Hepatocyte (in vitro differentiated cells): ENCODE data around the gene RNF34. TPM values are rescaled to one million over a fixed set of nuclear protein-coding genes. Genes with fewer than 3 reads are reported as not detected.
A peak's percentile ranks its signal among the peaks of the same experiment; 100 is the strongest.

Experiments used
- DNase-seq: peaks from one replicate; pipeline ENCODE4 v3.0.0-alpha.2; 2016; ENCODE audit warnings: low spot score
- H2AFZ ChIP-seq: fragments of 200-600 bp; sonication (generic); 2 replicates; pipeline ENCODE4 v1.6.0; 2016; ENCODE audit warnings: antibody characterized with exemption, mild to moderate bottlenecking
- H3K27ac ChIP-seq: fragments of 200-600 bp; sonication (generic); 2 replicates; pipeline ENCODE4 v1.5.1; 2016; ENCODE audit warnings: mild to moderate bottlenecking
- H3K27me3 ChIP-seq: fragments of 200-600 bp; sonication (generic); 2 replicates; pipeline ENCODE4 v1.6.1; 2016
- H3K36me3 ChIP-seq: fragments of 200-600 bp; sonication (generic); replicated peaks from 2 replicates; pipeline ENCODE4 v1.5.1; 2016; ENCODE audit warnings: low read depth; ENCODE audit not compliant: insufficient read depth
- H3K4me1 ChIP-seq: fragments of 200-600 bp; sonication (generic); 2 replicates; pipeline ENCODE4 v1.5.1; 2016; ENCODE audit warnings: mild to moderate bottlenecking, moderate library complexity; ENCODE audit not compliant: insufficient read depth
- H3K4me2 ChIP-seq: fragments of 200-600 bp; sonication (generic); 2 replicates; pipeline ENCODE4 v1.6.0; 2016
- H3K4me3 ChIP-seq: fragments of 200-600 bp; sonication (generic); 2 replicates; pipeline ENCODE4 v1.5.1; 2016; ENCODE audit warnings: mild to moderate bottlenecking
- H3K79me2 ChIP-seq: fragments of 200-600 bp; sonication (generic); 2 replicates; pipeline ENCODE4 v1.6.0; 2017; ENCODE audit warnings: mild to moderate bottlenecking
- H3K9me2 ChIP-seq: fragments of 200-600 bp; sonication (generic); replicated peaks from 2 replicates; pipeline ENCODE4 v1.6.0; 2017; ENCODE audit warnings: mild to moderate bottlenecking; ENCODE audit not compliant: insufficient read depth
- H3K9me3 ChIP-seq: fragments of 200-600 bp; sonication (generic); 2 replicates; pipeline ENCODE4 v1.5.1; 2016; ENCODE audit warnings: low read depth, mild to moderate bottlenecking
- H4K20me1 ChIP-seq: fragments of 200-600 bp; sonication (generic); 2 replicates; pipeline ENCODE4 v1.6.0; 2016; ENCODE audit warnings: mild to moderate bottlenecking; ENCODE audit not compliant: insufficient read depth, poor library complexity, severe bottlenecking
- CTCF ChIP-seq: fragments of 200-600 bp; sonication (generic); IDR thresholded peaks from 2 replicates; pipeline ENCODE4 v1.5.1; 2016; ENCODE audit warnings: antibody characterized with exemption, mild to moderate bottlenecking; ENCODE audit not compliant: poor library complexity
- EZH2 ChIP-seq: fragments of 200-600 bp; sonication (generic); IDR thresholded peaks from 2 replicates; pipeline ENCODE4 v1.6.1; 2016; ENCODE audit warnings: antibody characterized with exemption, mild to moderate bottlenecking, borderline replicate concordance
- EZH2phosphoT487 ChIP-seq: fragments of 200-600 bp; sonication (generic); IDR thresholded peaks from one replicate; pipeline ENCODE4 v1.6.1; 2018; ENCODE audit warnings: antibody characterized with exemption, mild to moderate bottlenecking, low read depth, moderate library complexity; ENCODE audit not compliant: unreplicated experiment, severe bottlenecking
- WGBS: methylation state at CpG from one replicate; pipeline ENCODE4 v1.1.6; 2016; ENCODE audit warnings: low lambda C conversion rate; ENCODE audit errors: missing lambda C conversion rate; 5-methylcytosine and 5-hydroxymethylcytosine counted together
- polyA plus RNA-seq: library from polyadenylated mRNA; unstranded; fragments of >200 nt; fragmentation: Nextera tagmentation; extraction: Ambion mirVana; gene quantifications from 2 replicates; pipeline ENCODE4 v1.2.1, GENCODE V29; 2016
- total RNA-seq: library from RNA; depleted of rRNA; stranded (reverse); fragments of >200 nt; gene quantifications from 2 replicates; pipeline ENCODE4 v1.2.3, GENCODE V29; 2014

Gene RNF34
- total and polyA plus RNA-seq, 2 experiments from 2014 or later = 37.0 to 42.2 TPM

- no peak for DNase-seq
- Histone ChIP-seq H4K20me1 (no peaks in the 10 kb centered on the region), H3K79me2 (peaks cover 4% of the 10 kb centered on the region), H3K4me3 (no peak overlapping the region), H3K4me1 (no peaks in the 10 kb centered on the region), H3K27me3 (no peaks in the 10 kb centered on the region), H2AFZ (no peak overlapping the region), H3K9me3 (no peaks in the 10 kb centered on the region), H3K27ac (peak overlapping the region; percentile 52), H3K4me2 (no peak overlapping the region), H3K36me3 (no peaks in the 10 kb centered on the region), H3K9me2 (no peaks in the 10 kb centered on the region)
- no peak for TF ChIP-seq EZH2phosphoT487
- no peak for TF ChIP-seq EZH2
- no peak for TF ChIP-seq CTCF
- 97% methylated on average over 1 of the region's 1 CpG for WGBS
These were observed 24.7 kb downstream of the RNF34 start for GRCh38 chr12:121424624-121424975.

- 82% methylated on average over 2 of the region's 2 CpGs for WGBS
- no peak overlapping the region for H2AFZ ChIP-seq
- H3K4me2 ChIP-seq = no peak overlapping the region
- no peaks in the 10 kb centered on the region for H3K36me3 ChIP-seq
- no peaks in the 10 kb centered on the region for H3K9me3 ChIP-seq
- DNase-seq = no peak
- TF ChIP-seq EZH2phosphoT487 (no peak), CTCF (no peak), EZH2 (no peak)
- H3K4me3 ChIP-seq = no peak overlapping the region
- no peaks in the 10 kb centered on the region for H3K4me1 ChIP-seq
- H3K79me2 ChIP-seq = no peaks in the 10 kb centered on the region
- H4K20me1 ChIP-seq = no peaks in the 10 kb centered on the region
- no peaks in the 10 kb centered on the region for H3K9me2 ChIP-seq
- no peaks in the 10 kb centered on the region for H3K27me3 ChIP-seq
- no peak overlapping the region for H3K27ac ChIP-seq
These were observed 27.7 kb downstream of the RNF34 start for GRCh38 chr12:121427556-121428050.

DNA sequence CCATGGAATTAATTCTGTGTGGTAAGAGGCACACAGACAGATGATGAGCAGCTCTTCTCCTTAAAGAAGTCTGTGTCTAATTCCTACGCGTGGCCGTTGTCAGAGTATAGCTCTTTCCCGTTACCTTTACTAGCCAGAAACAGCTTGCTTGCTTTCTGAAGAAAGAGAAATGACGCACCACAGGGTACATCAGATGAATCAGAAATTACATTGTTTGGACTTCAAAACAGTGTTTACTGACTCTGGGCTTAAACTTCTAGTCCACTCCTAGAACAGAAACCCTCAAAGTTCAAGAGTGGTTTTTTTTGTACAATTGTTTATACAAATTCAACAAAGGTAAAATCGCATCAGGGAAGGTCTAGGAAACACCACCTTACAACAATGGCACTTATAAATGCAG, 29.0 kb downstream of the RNF34 start:
- TF ChIP-seq EZH2phosphoT487 (no peak), EZH2 (no peak), CTCF (no peak)
- WGBS = 92% methylated on average over 6 of the region's 6 CpGs
- H4K20me1 ChIP-seq = no peaks in the 10 kb centered on the region
- H3K9me3 ChIP-seq = no peaks in the 10 kb centered on the region
- no peak overlapping the region for H3K4me2 ChIP-seq
- H2AFZ ChIP-seq = no peak overlapping the region
- no peak for DNase-seq
- H3K79me2 ChIP-seq = no peaks in the 10 kb centered on the region
- no peaks in the 10 kb centered on the region for H3K4me1 ChIP-seq
- H3K27ac ChIP-seq = no peak overlapping the region
- no peak overlapping the region for H3K4me3 ChIP-seq
- H3K9me2 ChIP-seq = no peaks in the 10 kb centered on the region
- no peaks in the 10 kb centered on the region for H3K36me3 ChIP-seq
- no peaks in the 10 kb centered on the region for H3K27me3 ChIP-seq

DNA sequence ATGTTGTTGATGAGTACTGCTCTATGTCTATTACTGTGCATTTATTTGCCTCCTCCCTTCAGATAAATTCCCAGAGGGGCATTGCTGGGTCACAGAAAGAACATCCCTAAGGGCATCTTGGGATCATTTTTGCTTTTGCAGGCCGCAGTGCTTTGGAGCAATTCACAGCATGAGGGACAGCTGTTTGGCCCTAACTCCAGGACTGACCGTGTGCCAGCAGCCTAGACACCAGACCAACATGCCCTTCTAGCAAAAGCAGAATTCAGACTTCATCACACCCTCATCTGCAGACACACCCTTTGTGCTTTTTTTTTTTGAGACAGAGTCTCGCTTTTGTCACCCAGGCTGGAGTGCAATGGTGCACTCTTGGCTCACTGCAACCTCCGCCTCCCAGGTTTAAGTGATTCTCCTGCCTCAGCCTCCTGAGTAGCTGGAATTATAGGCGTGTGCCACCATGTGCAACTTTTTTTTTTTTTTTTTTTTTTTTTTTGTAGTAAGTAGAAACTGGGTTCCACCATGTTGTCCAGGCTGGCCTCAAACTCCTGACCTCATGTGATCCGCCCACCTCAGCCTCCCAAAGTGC, 31.0 kb downstream of the RNF34 start:
- H3K27ac ChIP-seq = no peak overlapping the region
- WGBS = 95% methylated on average over 6 of the region's 6 CpGs
- H3K36me3 ChIP-seq = no peaks in the 10 kb centered on the region

More for the DNA sequence above, 31.0 kb downstream of the RNF34 start:
- Histone ChIP-seq H3K27me3 (no peaks in the 10 kb centered on the region), H3K79me2 (no peaks in the 10 kb centered on the region), H3K9me2 (no peaks in the 10 kb centered on the region), H3K4me1 (no peaks in the 10 kb centered on the region), H4K20me1 (no peaks in the 10 kb centered on the region), H3K4me3 (no peak overlapping the region), H2AFZ (no peak overlapping the region), H3K9me3 (no peaks in the 10 kb centered on the region), H3K4me2 (no peak overlapping the region)
- TF ChIP-seq EZH2 (no peak), CTCF (no peak), EZH2phosphoT487 (no peak)
- no peak for DNase-seq
